Breast epithelium (tissue), 3 donors: ENCODE data around the gene VPS33B.

Experiments
- POLR2A ChIP-seq: fragments of 450-650 bp; IDR thresholded peaks from one replicate; pipeline ENCODE4 v1.6.1; 2016; ENCODE audit warnings: antibody characterized with exemption, mild to moderate bottlenecking, moderate library complexity
- POLR2AphosphoS5 ChIP-seq, 3 donors: sonication (generic); formaldehyde crosslinking; IDR thresholded peaks; one replicate each; pipeline ENCODE4 v1.6.1; 2017; ENCODE audit warnings: antibody characterized with exemption in 3 of 3
- TF ChIP-seq, protein P1 (sequence below), 3 donors: fragments of 450-650 bp; IDR thresholded peaks; one replicate each; pipeline ENCODE4 v1.5.1; 2016 to 2017; ENCODE audit warnings: antibody characterized with exemption in 3 of 3, mild to moderate bottlenecking in 3 of 3, moderate library complexity in 3 of 3

DNA sequence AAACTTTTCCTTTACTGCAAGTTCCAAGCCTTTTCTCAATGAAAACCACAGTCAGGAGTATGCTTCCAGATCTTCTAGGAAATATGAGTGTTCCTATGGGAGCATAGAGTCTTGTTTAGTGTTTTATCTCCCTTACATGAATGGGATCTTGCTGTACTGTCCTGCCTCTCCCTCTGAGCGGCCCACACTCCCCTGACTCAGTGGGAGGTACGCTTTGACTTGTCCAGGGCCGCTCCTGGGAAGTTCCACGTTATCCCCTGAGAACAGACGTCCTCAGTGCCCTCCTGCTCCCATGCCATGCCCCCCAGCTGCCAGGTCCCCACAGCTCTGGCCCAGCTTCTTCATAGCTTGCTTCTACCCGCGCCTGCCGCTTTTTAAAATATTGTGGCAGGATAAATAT, 28.9 kb upstream of the VPS33B start:
- TF ChIP-seq, protein P1, sequence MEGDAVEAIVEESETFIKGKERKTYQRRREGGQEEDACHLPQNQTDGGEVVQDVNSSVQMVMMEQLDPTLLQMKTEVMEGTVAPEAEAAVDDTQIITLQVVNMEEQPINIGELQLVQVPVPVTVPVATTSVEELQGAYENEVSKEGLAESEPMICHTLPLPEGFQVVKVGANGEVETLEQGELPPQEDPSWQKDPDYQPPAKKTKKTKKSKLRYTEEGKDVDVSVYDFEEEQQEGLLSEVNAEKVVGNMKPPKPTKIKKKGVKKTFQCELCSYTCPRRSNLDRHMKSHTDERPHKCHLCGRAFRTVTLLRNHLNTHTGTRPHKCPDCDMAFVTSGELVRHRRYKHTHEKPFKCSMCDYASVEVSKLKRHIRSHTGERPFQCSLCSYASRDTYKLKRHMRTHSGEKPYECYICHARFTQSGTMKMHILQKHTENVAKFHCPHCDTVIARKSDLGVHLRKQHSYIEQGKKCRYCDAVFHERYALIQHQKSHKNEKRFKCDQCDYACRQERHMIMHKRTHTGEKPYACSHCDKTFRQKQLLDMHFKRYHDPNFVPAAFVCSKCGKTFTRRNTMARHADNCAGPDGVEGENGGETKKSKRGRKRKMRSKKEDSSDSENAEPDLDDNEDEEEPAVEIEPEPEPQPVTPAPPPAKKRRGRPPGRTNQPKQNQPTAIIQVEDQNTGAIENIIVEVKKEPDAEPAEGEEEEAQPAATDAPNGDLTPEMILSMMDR (IDR thresholded peaks at IDR 0.05): no peak
- TF ChIP-seq POLR2AphosphoS5 (IDR thresholded peaks at IDR 0.05) (no peak), POLR2A (no peak)
